Raji (cell line): ENCODE data around the gene EPS8L1.

Experiments
- POLR2A ChIP-seq: IDR thresholded peaks from 2 replicates; pipeline ENCODE4 v1.6.1; 2011; ENCODE audit warnings: low read depth, low read length, control low read depth; ENCODE audit not compliant: insufficient read depth

The EPS8L1 gene

DNA sequence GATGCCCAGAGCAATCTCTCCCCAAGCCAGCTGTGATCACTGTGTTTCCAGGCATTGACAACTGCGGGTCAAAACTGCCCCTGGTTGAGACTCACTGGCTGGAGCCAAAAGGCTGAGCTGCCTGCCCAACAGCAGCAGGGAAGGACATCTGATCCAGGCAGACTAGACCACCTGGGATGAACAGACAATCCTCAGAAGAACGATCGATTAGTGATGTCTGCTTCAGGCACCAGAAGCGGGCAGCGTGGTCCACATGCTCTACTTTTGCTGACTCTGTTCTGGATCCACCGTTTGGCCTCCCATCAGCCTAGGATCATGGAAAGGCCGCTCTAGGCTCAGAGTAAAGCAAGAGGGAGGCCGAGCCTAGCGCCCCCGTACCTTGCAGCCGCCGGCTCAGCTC is 27.7 kb upstream of the EPS8L1 start:
- TF ChIP-seq POLR2A = no peak

DNA sequence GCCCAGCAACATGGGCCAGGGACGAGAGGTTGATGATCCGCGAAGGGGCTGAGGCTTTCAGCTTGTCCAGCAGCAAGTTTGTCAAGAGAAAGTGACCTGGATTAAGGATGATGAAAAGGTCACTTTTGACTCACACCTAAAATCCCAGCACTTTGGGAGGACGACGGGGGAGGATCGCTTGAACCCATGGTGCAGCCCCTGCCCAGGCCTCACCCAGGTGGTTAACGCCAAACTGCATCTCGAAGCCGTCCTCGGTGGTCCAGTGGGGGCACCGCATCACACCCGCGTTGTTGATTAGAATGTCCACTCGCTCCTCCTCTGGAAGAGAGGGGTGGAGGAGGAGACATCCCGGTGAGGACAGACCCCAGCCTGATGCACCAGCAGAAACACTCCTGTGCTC is 27.2 kb upstream of the EPS8L1 start:
- no peak for TF ChIP-seq POLR2A

DNA sequence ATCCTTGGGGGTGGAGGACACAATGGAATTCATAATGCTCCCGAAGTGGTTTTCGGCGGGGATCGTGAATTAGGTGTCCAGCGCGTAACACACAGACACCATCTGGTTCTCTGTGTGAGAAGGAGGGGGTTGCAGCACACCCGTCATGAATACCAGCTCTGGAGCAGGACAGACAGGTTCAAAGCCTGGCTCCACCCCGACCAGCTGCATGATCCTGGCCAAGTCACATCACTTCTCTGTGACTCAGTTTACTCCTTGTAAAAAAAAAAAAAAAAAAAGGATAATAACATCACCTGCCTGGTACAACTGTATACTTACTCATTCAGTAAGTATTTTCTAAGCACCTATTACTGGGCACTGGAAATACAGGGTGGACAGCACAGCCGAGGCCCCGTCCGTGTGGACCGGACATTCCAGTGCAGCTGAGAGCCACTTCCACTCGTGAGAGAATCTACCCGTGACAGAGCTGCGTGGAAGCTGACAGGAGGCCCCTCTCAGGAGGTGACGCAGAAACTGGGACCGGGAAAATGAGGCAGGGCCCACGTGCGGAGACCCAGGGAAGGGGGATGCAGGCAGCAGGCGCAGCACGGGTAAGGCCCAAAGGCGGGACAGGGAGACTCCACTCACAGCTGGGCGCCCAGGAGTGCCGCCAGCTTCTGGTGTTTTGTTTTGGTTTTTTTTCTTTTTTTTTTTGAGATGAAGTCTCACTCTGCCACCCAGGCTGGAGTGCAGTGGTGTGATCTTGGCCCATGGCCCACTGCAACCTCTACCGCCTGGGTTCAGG is 24.7 kb upstream of the EPS8L1 start:
- TF ChIP-seq POLR2A = no peak

DNA sequence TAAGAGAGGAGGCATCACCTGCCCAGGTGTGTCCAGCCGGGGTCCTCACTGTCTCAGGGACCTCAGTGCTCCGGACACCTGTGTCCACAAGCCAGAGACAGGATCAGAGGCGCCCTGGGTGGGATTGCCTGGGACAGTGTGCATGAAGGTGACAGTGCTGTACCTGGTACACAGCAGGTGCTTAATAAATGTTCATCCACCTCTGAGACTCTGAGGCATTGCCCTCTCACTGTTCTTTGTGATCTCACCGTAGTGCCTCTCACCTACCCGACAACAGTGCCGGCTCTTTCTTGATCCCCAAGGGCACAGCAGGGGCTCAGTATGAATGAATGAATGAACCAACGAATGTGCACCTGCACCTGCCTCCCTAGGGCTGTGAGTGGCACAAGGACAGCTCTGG is 21.9 kb upstream of the EPS8L1 start:
- TF ChIP-seq POLR2A = no peak

DNA sequence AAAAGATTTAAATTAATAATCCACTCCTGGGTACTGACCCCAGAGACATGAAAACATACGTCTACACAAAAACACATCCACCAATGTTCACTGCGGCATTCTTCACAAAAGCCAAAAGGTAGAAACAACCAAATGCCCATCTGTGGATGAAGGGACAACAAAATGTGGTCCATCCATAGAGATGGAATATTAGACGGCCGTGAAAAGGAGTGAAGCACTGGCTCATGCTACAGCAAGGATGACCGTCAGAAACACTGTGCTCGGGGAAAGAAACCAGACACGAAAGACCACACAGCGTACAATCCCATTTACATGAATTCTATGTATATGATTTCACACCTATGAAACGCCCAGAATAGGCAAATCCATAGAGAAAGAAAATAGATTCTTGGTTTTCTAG is 18.8 kb upstream of the EPS8L1 start:
- TF ChIP-seq POLR2A = no peak

DNA sequence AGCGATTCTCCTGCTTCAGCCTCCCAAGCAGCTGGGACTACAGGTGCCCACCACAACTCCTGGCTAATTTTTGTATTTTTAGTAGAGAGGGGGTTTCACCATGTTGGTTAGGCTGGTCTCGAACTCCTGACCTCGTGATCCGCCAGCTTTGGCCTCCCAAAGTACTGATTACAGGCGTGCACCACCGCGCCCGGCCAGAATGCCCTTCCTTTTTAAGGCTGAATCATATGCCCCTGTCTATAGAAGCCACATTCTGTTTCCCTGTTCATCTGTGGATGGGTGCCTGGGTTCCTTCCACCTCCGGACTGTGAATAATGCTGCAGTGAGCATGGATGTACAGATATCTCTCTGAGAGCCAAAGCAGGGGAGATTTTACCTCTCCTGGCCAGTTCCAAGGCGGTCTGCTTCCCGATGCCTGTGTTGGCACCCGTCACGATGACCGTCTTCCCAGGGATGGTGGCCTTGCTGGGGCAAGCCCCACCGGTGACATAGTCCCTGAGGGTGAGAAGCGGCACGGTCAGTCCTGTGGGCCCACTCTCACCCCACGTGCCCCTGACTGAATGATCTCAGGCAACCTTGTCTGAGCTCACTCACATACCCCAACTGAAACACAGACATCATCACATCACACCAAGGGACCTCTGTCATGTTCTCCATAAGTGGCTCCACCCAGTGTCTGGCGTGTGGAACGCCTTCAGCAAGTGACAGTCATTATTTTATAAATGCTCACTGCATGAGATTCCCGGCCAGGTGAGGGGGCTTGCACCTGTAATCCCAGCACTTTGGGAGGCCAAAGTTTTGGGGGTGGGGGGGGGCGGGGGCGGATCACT is 16.7 kb upstream of the EPS8L1 start:
- TF ChIP-seq POLR2A = no peak

DNA sequence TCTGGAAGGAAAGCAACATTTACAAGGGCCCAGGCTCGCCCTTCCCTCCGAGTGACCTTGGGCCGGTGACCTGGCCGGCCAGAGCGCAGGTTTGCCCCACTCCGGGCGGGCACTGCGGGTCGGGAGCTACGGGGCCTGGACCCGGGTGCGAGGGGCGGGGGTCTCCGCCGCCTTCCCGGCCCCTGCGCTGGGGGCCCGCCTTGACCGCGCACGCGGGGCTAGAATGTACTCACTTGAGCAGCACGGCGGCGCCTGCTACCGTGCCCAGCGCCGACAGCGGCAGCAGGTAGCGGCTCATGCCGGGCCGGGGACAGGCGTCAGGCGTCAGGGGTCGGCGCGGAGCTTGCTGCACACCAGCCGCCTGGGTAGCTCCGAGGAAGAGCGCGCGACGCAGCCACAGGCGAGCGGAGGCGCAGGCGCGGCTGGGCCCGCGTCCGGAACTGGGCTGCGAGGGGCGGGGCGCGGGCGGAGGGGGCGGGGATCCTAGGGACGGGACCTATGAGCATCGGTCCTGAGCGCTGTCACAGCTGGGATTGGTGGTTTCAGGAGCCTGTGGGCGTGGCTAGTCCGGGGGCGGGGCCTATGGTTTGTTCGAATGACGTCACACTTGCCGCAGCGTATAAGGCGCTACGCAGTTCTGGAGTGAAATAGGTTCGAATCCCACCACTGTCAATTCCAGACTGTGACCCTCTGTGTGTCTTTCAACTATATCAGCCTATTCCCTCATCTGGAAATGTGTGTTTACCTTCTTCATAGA is 12.8 kb upstream of the EPS8L1 start, which contains the start of gene RDH13:
Gene RDH13, minus strand, starts transcription at position 414 of the 757 bp plus-strand sequence. Its CDS starts 116 bp downstream, at position 298.
- peak; percentile 82 for TF ChIP-seq POLR2A

DNA sequence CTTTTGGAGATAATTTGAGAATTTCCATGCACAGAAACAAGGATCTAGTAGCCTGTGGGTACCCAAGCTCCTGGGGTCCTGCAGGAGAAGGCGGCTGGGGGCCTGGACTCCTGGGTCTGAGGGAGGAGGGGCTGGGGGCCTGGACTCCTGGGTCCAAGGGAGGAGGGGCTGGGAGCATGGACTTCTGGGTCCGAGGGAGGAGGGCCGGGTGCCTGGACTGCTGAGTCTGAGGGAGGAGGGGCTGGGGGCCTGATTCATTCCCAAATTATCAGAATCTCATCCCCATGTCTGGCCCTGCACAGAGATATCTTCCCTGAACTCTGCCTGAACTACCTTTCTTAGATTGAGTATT is 12.2 kb upstream of the EPS8L1 start:
- no peak for TF ChIP-seq POLR2A

DNA sequence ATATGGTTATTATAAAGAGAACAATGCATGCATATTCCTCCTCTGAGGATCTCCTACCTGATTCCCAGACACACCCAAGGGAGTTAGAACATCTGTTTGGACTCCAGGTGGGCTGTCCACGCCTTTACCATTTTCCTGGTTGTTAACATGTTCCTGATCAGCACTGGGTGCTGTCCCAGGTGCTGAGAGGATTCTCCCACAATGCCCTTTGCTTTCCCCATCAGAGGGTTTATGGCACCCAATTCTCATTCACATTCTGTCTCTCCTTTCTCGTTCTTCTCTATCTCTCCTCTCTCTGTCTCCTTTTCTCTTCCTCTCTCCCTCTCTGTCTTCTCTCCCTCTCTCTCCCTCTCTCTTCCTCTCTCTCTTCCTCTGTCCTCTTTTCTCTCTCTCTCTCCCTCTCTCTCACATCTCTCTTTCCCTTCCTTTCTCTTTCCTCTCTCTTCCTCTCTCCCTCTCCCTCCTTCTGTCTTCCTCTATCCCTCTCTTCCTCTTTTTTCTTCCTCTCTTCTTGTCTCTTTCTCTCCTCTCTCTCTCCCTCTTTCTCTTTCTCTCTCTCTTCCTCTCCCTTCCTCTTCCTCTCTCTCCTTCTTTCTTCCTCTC is 9.5 kb upstream of the EPS8L1 start:
- no peak for TF ChIP-seq POLR2A

DNA sequence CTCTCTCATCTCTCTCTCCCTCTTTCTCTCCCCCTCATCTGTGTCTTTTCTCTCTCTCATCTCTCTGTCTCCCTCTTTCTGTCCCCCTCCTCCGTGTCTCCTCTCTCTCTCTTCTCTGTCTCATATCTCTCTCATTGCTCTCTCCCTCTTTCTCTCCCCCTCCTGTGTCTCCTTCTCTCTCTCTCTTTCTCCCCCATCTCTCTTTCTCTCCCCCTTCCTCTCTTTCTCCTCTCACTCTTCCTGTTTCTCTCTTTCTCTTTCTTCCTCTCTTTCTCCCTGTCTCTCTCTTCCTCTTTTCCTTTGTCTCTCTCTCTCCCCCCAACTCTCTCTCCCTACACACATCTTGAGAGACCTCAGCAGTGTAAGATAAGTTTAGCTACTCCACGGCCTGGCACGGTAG is 7.8 kb upstream of the EPS8L1 start:
- no peak for TF ChIP-seq POLR2A

DNA sequence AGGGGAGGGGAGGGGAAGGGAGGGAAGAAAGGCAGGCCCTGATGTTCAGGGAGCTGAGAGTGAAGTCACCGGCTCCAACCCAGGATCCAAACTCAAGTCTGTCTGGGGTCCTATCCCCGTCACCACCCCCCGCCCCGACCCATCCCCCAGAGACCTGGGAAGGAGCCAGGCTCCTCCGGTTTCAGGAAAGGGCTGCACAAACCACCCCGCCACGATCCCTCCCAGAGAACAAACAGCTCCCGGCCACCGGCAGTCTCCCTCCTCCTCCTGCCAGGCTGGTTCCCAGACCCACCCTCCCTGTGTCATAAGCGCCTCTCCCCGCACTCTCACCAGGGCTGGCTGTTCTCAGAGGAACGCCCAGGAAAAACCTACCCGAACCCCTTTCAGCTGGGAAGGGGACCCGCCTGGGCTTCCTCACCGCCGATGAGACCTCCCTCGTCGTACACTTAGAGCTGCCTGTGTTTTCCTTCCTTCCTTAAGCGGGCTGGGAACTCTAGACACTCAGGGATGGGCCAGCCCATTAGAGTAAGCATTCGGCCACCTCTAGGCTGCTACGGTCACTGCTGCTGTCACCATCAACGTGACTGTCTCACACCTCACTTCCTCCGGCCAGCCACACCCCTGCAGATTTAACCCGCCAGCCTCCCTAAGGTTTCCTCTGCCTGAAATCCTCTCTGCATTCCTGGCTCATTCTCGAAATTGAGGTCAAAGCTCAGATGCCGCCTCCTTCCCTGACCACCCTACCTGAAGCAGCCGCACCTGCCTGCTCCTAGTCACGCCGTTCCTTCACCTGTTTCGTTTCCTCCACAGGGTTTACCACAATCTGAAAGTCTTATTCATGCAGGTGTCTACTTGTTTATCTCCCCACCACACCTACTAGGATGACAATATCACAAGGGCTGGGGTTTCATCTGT is 6.5 kb upstream of the EPS8L1 start:
- no peak for TF ChIP-seq POLR2A

DNA sequence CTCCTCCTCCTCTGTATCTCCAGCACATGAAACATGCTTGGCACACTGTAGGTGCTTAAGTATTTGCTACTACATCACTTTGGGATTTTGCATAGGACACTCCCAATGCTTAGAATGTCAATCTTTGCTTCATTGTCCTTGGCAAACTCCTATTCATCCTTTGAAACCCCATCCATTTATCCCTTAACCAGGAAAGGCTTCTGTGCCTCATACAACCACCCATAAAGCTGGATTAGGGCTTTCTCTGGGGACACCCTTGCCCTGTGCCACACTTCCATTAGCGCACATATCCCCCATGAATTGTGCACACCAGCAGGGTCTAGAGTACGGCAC is 5.8 kb upstream of the EPS8L1 start:
- no peak for TF ChIP-seq POLR2A

DNA sequence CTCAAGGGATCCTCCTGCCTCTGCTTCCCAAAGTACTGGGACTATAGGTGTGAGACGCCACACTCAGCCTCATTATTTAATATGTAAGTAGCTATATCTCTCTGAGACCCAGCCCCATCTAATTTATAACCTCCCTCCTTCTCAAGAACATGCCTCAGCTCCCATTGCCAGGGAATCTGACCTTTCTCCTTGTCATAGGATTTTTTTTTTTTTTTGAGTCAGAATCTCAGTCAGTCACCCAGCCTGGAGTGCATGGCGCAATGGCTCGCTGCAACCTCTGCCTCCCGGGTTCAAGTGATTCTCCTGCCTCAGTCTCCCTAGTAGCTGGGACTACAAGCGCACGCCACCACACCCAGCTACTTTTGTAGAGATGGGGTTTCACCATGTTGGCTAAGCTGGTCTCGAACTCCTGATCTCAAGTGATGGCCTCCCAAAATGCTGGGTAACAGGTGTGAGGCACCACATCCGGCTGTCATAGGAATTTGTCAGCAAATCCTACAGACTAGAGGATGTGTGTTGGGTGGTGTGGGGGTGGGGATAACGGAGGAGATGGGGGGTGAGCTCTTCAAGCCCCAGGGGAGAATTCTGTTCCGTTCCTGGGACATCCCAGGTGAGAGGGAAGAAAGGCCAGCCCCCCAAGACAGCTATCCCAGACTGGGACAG is 5.1 kb upstream of the EPS8L1 start:
- TF ChIP-seq POLR2A = no peak

DNA sequence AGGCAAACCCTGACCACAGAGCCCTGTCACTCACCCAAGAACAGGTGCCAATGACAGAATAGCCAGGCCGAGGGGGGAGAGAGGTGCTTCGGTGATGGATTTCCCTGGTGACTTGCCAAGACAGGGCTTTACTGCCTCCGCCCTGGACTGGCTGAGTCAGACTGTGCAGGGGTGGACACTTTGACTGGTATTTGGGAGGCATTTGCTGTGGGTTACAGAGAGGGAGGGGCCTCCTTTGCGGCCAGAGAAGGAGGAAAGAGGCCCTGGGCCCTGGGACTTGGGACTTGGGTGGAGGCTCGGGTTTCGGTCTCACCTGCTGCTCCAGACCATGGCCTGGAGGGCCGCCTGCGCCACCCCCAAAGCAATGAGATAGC is 4.6 kb upstream of the EPS8L1 start:
- no peak for TF ChIP-seq POLR2A
